RWPE2 (cell line): ENCODE results near the gene SPACA7.

Experiments used
- ATAC-seq: fragments of 200-7000 bp; cut with Tn5 transposase; 3 replicates; pipeline ENCODE4 v1.9.1; 2021; ENCODE audit warnings: low read depth
- DNase-seq: peaks from one replicate; pipeline ENCODE4 v3.0.0-alpha.2; 2020; ENCODE audit warnings: low spot score
- H3K27ac ChIP-seq: fragments of 450-650 bp; 2 replicates; pipeline ENCODE4 v1.5.1; 2017; ENCODE audit warnings: mild to moderate bottlenecking; ENCODE audit not compliant: poor library complexity, severe bottlenecking
- H3K27me3 ChIP-seq: fragments of 250-450 bp; sonication (Bioruptor Pico); 2 replicates; pipeline ENCODE4 v1.5.1; 2021; ENCODE audit warnings: mild to moderate bottlenecking, moderate library complexity; ENCODE audit not compliant: insufficient read depth, poor library complexity, severe bottlenecking
- H3K36me3 ChIP-seq: fragments of 250-450 bp; sonication (Bioruptor Pico); 2 replicates; pipeline ENCODE4 v1.5.1; 2020; ENCODE audit warnings: low read depth, mild to moderate bottlenecking, moderate library complexity
- H3K4me1 ChIP-seq: fragments of 250-450 bp; sonication (Bioruptor Pico); 2 replicates; pipeline ENCODE4 v1.5.1; 2021; ENCODE audit warnings: mild to moderate bottlenecking, moderate library complexity; ENCODE audit not compliant: insufficient read depth, poor library complexity, severe bottlenecking
- H3K4me3 ChIP-seq: fragments of 250-450 bp; sonication (Bioruptor Pico); 2 replicates; pipeline ENCODE4 v1.5.1; 2021; ENCODE audit warnings: mild to moderate bottlenecking, moderate library complexity; ENCODE audit not compliant: severe bottlenecking
- H3K9me3 ChIP-seq: fragments of 250-450 bp; sonication (Bioruptor Pico); 2 replicates; pipeline ENCODE4 v1.5.1; 2021; ENCODE audit warnings: mild to moderate bottlenecking, moderate library complexity; ENCODE audit not compliant: severe bottlenecking
- TF ChIP-seq, protein P1 (sequence below): fragments of 450-650 bp; IDR thresholded peaks from one replicate; pipeline ENCODE4 v1.5.1; 2017; ENCODE audit warnings: mild to moderate bottlenecking, moderate library complexity; ENCODE audit not compliant: poor library complexity, severe bottlenecking

SPACA7 gene

GRCh38 chr13:112335135-112335534, 41.0 kb upstream of the SPACA7 start:
- no peak overlapping the region for H3K4me3 ChIP-seq
- no peak overlapping the region for H3K27ac ChIP-seq
- DNase-seq (no peak), ATAC-seq (no peak)
- no peaks in the 10 kb centered on the region for H3K9me3 ChIP-seq
- H3K36me3 ChIP-seq, result no peaks in the 10 kb centered on the region
- peaks cover 29% of the 10 kb centered on the region for H3K27me3 ChIP-seq
- TF ChIP-seq, protein P1, sequence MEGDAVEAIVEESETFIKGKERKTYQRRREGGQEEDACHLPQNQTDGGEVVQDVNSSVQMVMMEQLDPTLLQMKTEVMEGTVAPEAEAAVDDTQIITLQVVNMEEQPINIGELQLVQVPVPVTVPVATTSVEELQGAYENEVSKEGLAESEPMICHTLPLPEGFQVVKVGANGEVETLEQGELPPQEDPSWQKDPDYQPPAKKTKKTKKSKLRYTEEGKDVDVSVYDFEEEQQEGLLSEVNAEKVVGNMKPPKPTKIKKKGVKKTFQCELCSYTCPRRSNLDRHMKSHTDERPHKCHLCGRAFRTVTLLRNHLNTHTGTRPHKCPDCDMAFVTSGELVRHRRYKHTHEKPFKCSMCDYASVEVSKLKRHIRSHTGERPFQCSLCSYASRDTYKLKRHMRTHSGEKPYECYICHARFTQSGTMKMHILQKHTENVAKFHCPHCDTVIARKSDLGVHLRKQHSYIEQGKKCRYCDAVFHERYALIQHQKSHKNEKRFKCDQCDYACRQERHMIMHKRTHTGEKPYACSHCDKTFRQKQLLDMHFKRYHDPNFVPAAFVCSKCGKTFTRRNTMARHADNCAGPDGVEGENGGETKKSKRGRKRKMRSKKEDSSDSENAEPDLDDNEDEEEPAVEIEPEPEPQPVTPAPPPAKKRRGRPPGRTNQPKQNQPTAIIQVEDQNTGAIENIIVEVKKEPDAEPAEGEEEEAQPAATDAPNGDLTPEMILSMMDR, result no peak
- no peaks in the 10 kb centered on the region for H3K4me1 ChIP-seq

- TF ChIP-seq, protein P1, result no peak
- no peak overlapping the region for H3K27ac ChIP-seq
- no peaks in the 10 kb centered on the region for H3K36me3 ChIP-seq
- no peaks in the 10 kb centered on the region for H3K4me1 ChIP-seq
- H3K4me3 ChIP-seq, result no peak overlapping the region
- DNase-seq (no peak), ATAC-seq (no peak)
- H3K27me3 ChIP-seq, result peaks cover 37% of the 10 kb centered on the region
- H3K9me3 ChIP-seq, result no peaks in the 10 kb centered on the region
Observed at GRCh38 chr13:112341446-112341845, 34.7 kb upstream of the SPACA7 start.

GRCh38 chr13:112341976-112342735, 34.0 kb upstream of the SPACA7 start:
- TF ChIP-seq, protein P1, result no peak
- ATAC-seq (no peak), DNase-seq (no peak)
- no peak overlapping the region for H3K27ac ChIP-seq
- no peak overlapping the region for H3K4me3 ChIP-seq
- H3K4me1 ChIP-seq, result no peaks in the 10 kb centered on the region
- peaks cover 44% of the 10 kb centered on the region for H3K27me3 ChIP-seq
- H3K36me3 ChIP-seq, result no peaks in the 10 kb centered on the region
- H3K9me3 ChIP-seq, result no peaks in the 10 kb centered on the region

DNA sequence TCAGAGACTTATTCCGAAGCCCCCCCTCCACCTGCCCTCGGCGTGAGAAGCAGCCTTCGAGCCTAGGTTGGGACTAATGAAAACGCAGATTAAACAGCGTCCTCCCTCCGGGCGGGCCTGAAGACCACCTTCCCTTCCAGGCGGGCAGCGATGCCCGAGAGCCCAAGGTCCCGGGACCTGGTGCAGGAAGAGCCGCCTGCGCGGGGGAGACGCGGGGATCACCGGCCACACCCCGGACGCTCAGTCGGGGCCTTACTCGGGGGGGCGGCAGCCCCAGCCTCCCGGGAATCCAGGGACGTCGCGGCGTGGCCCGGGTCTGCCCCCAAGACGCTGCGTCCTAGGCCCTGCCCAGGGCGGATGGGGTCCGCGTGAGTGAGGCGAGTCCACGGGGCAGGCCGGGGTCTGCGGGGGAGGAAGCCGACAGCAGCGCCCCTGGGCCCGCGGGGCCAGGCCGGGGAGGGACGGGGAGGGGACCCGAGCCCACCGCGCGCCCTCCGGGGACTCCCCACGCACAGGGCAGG, 33.3 kb upstream of the SPACA7 start:
- H3K27me3 ChIP-seq, result peaks cover 50% of the 10 kb centered on the region

More for the DNA sequence above, 33.3 kb upstream of the SPACA7 start:
- no peaks in the 10 kb centered on the region for H3K4me1 ChIP-seq
- H3K36me3 ChIP-seq, result no peaks in the 10 kb centered on the region
- no peak overlapping the region for H3K4me3 ChIP-seq
- no peak overlapping the region for H3K27ac ChIP-seq
- TF ChIP-seq, protein P1, result no peak
- DNase-seq, result no peak
- no peak for ATAC-seq
- H3K9me3 ChIP-seq, result no peaks in the 10 kb centered on the region
